IMR-90 (cell line): ENCODE measurements around the gene ARHGEF37. TPM values are rescaled to one million over a fixed set of nuclear protein-coding genes. Genes with fewer than 3 reads are reported as not detected.

ENCODE experiments used
- ATAC-seq: fragments of 200-7000 bp; cut with Tn5 transposase; 2 replicates; pipeline ENCODE4 v1.9.1; 2020; ENCODE audit warnings: low read depth, mild to moderate bottlenecking, moderate library complexity
- BruUV-seq: library from RNA; stranded (reverse); fragments of 400-500 nt; replicated peaks from 2 replicates; lab custom pipeline; 2021; lab: Mats Ljungman, UMichigan
- CTCF ChIA-PET: fragments of 300-600 bp; formaldehyde crosslinking; extraction: SDS; loops from one replicate; lab custom pipeline; 2021; ENCODE audit warnings: antibody characterized with exemption; lab: Yijun Ruan, JAX
- POLR2A ChIA-PET: fragments of 300-600 bp; sonication (Branson Sonifier 250); formaldehyde crosslinking; loops from one replicate; lab custom pipeline; 2022; ENCODE audit warnings: antibody characterized with exemption; ENCODE audit not compliant: unreplicated experiment; lab: Charles Lee
- DNase-seq: peaks from one replicate; pipeline ENCODE4 v3.0.0; 2013
- H2AFZ ChIP-seq: replicated peaks from 2 replicates; pipeline ENCODE3; 2013; ENCODE audit warnings: low read length, mild to moderate bottlenecking; ENCODE audit not compliant: poor library complexity
- H2AK5ac ChIP-seq: 2 replicates; pipeline ENCODE4 v1.6.1; 2013; ENCODE audit warnings: low read depth, low read length, inconsistent platforms
- H2AK9ac ChIP-seq: replicated peaks from 2 replicates; pipeline ENCODE3; 2013; ENCODE audit warnings: mild to moderate bottlenecking, low read depth, low read length, moderate library complexity; ENCODE audit not compliant: poor library complexity
- H2BK120ac ChIP-seq: 2 replicates; pipeline ENCODE4 v1.6.1; 2013; ENCODE audit warnings: low read depth, low read length, inconsistent platforms
- H2BK15ac ChIP-seq: 3 replicates; pipeline ENCODE4 v1.6.1; 2013; ENCODE audit warnings: low read depth, low read length, inconsistent platforms
- H2BK20ac ChIP-seq: 2 replicates; pipeline ENCODE4 v1.6.1; 2013; ENCODE audit warnings: low read depth, mild to moderate bottlenecking, inconsistent platforms, low read length, moderate library complexity
- H2BK5ac ChIP-seq: 2 replicates; pipeline ENCODE4 v1.6.1; 2013; ENCODE audit warnings: mild to moderate bottlenecking, low read depth, low read length, inconsistent platforms; ENCODE audit not compliant: poor library complexity, severe bottlenecking
- H3K14ac ChIP-seq: replicated peaks from 2 replicates; pipeline ENCODE4 v1.6.1; 2013; ENCODE audit warnings: low read depth, low read length, inconsistent platforms
- H3K18ac ChIP-seq: 2 replicates; pipeline ENCODE4 v1.6.1; 2013; ENCODE audit warnings: low read depth, low read length, control low read depth
- H3K23ac ChIP-seq: 2 replicates; pipeline ENCODE4 v1.6.1; 2013; ENCODE audit warnings: low read depth, low read length, inconsistent platforms
- H3K27ac ChIP-seq: 2 replicates; pipeline ENCODE4 v1.5.1; 2013; ENCODE audit warnings: mild to moderate bottlenecking, control low read depth, low read length; ENCODE audit not compliant: insufficient read depth
- H3K27me3 ChIP-seq: 2 replicates; pipeline ENCODE4 v1.6.1; 2013; ENCODE audit warnings: low read length; ENCODE audit not compliant: control insufficient read depth, insufficient read depth
- H3K36me3 ChIP-seq: 2 replicates; pipeline ENCODE4 v1.6.1; 2013; ENCODE audit warnings: low read length, mixed read lengths; ENCODE audit not compliant: control insufficient read depth, insufficient read depth
- H3K4ac ChIP-seq: 2 replicates; pipeline ENCODE4 v1.6.1; 2013; ENCODE audit warnings: low read depth, low read length, inconsistent platforms
- H3K4me1 ChIP-seq: 2 replicates; pipeline ENCODE4 v1.6.1; 2013; ENCODE audit warnings: low read length, mixed read lengths; ENCODE audit not compliant: control insufficient read depth, insufficient read depth
- H3K4me2 ChIP-seq: 2 replicates; pipeline ENCODE4 v1.6.1; 2013; ENCODE audit warnings: low read depth, mild to moderate bottlenecking, control low read depth, low read length, moderate library complexity
- H3K4me3 ChIP-seq: 2 replicates; pipeline ENCODE4 v1.5.1; 2013; ENCODE audit warnings: low read depth, mild to moderate bottlenecking, control low read depth, low read length, moderate library complexity; ENCODE audit not compliant: insufficient read depth
- H3K56ac ChIP-seq: 2 replicates; pipeline ENCODE4 v1.6.1; 2013; ENCODE audit warnings: low read length, inconsistent platforms; ENCODE audit not compliant: insufficient read depth; ENCODE audit errors: extremely low read depth
- H3K79me1 ChIP-seq, 2 experiments: 2 replicates each; pipeline ENCODE4 v1.6.1; 2013; ENCODE audit warnings: low read length in 2 of 2, inconsistent platforms in 1 of 2, low read depth in 1 of 2
- H3K9ac ChIP-seq: 2 replicates; pipeline ENCODE4 v1.6.1; 2013; ENCODE audit warnings: low read depth, low read length, control low read depth
- H3K9me1 ChIP-seq: 2 replicates; pipeline ENCODE4 v1.6.1; 2013; ENCODE audit warnings: low read length, inconsistent platforms; ENCODE audit not compliant: insufficient read depth
- H3K9me3 ChIP-seq: 2 replicates; pipeline ENCODE4 v1.6.1; 2013; ENCODE audit warnings: low read length; ENCODE audit not compliant: control insufficient read depth, insufficient read depth
- H4K20me1 ChIP-seq: 2 replicates; pipeline ENCODE4 v1.6.1; 2013; ENCODE audit warnings: low read length, inconsistent platforms; ENCODE audit not compliant: insufficient read depth
- H4K5ac ChIP-seq: 2 replicates; pipeline ENCODE4 v1.6.1; 2013; ENCODE audit warnings: mild to moderate bottlenecking, low read depth, low read length, control low read depth
- H4K8ac ChIP-seq, 2 experiments: 2 replicates each; pipeline ENCODE4 v1.6.1; 2013; ENCODE audit warnings: low read depth in 2 of 2, low read length in 2 of 2, control low read depth in 1 of 2, inconsistent platforms in 1 of 2
- H4K91ac ChIP-seq: 2 replicates; pipeline ENCODE4 v1.6.1; 2013; ENCODE audit warnings: low read depth, low read length, inconsistent platforms; ENCODE audit not compliant: insufficient read depth
- MXI1 ChIP-seq: IDR thresholded peaks from 2 replicates; pipeline ENCODE4 v1.6.1; 2012; ENCODE audit warnings: low read depth, mild to moderate bottlenecking, low read length, moderate library complexity, borderline replicate concordance
- POLR2A ChIP-seq: IDR thresholded peaks from 2 replicates; pipeline ENCODE4 v1.6.1; 2012; ENCODE audit warnings: mild to moderate bottlenecking, low read depth, low read length
- WGBS, 2 experiments: methylation state at CpG; one replicate each; pipeline versions ENCODE4 v1.1.5 to v1.1.7; 2013; ENCODE audit warnings: missing lambda C conversion rate in 2 of 2; ENCODE audit not compliant: insufficient read length in 1 of 2; ENCODE audit errors: extremely low coverage in 2 of 2; 5-methylcytosine and 5-hydroxymethylcytosine counted together
- dilution Hi-C: fragments of 300-500 bp; cut with HindIII; formaldehyde crosslinking; loops from one replicate; pipeline ENCODE4 v1.14.3; 2018; ENCODE audit warnings: low sequenced_read_pairs; ENCODE audit not compliant: unreplicated experiment
- in situ Hi-C: fragments of 300-500 bp; cut with MboI; formaldehyde crosslinking; loops from 3 replicates; pipeline ENCODE4 v1.14.3; 2019; ENCODE audit warnings: low sequenced_read_pairs, inconsistent platforms, mixed read lengths
- intact Hi-C: fragments of 100-400 bp; cut with micrococcal nuclease; formaldehyde crosslinking; loops from 2 replicates; pipeline ENCODE4 v1.10.0; 2022
- polyA plus RNA-seq, 3 experiments: library from polyadenylated mRNA; depleted of rRNA; stranded (reverse); fragments of >200 nt; gene quantifications; 2 replicates each; pipeline ENCODE4 v1.2.3, GENCODE V29; 2012; ENCODE audit warnings: low replicate concordance in 1 of 3
- total RNA-seq: library from RNA; depleted of rRNA; stranded (reverse); fragments of >200 nt; gene quantifications from 2 replicates; pipeline ENCODE4 v1.2.3, GENCODE V29; 2012

Gene ARHGEF37
- total and polyA plus RNA-seq, 2 of the 4 experiments (the other 2 are of a cell fraction): 0.39 to 0.54 TPM

DNA sequence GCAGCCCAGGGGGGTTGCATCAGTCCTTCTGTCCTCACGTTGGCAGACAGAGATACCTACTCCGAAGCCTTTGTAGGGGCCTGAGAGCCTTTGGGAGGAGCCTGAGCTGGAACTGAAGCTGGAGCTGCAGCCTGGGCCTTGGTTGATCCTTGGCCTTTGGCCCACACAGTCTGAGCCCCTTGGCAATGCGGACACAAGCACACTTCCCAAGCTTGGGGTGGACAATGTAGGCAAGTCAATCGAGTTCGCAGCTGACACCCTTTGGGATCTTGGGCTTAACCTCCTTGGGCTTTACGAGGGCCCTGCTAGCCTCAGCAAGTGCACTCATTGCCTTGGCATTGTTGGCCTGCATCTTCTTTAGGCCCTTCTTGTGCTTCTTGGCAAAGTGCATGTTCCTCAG lies 36.0 kb upstream of the ARHGEF37 start:
- H3K4ac ChIP-seq: no peak overlapping the region
- POLR2A ChIA-PET: interaction anchor here (1.0 kb wide), 1 partner anchor 18 kb away, joined by 3 read pairs; no protein-coding TSS in a partner anchor
- peaks cover 13% of the 10 kb centered on the region for H3K4me1 ChIP-seq
- intact Hi-C loops (no loop called here), in situ Hi-C loops (no loop called here), dilution Hi-C loops (no loop called here)
- ATAC-seq: no peak
- H2AK9ac ChIP-seq: no peak overlapping the region
- H2AFZ ChIP-seq: no peak overlapping the region
- H3K27me3 ChIP-seq: no peaks in the 10 kb centered on the region
- no peak overlapping the region for H3K56ac ChIP-seq
- no peak for DNase-seq
- H3K18ac ChIP-seq: no peak overlapping the region
- H3K4me3 ChIP-seq: no peak overlapping the region
- 0 out of 4 replicates have a peak, but pooled peaks cover 0 to 7% of the 10 kb centered on the region in 2 experiments for H3K79me1 ChIP-seq
- no peak overlapping the region for H3K9ac ChIP-seq
- no peak overlapping the region for H4K5ac ChIP-seq
- H2BK120ac ChIP-seq: no peak overlapping the region
- H3K14ac ChIP-seq: no peak overlapping the region
- no peaks in the 10 kb centered on the region for H3K9me3 ChIP-seq
- H3K36me3 ChIP-seq: peaks cover 55% of the 10 kb centered on the region
- WGBS, 2 experiments: 97% methylated on average over 3 of the region's 6 CpGs; no CpG with 5 or more reads in 1 of the 2 experiments
- no peak overlapping the region for H3K23ac ChIP-seq
- CTCF ChIA-PET: interaction anchor here (0.6 kb wide), 1 partner anchor 20 kb away, joined by 4 read pairs; no protein-coding TSS in a partner anchor
- H3K27ac ChIP-seq: no peak overlapping the region
- H2BK20ac ChIP-seq: no peak overlapping the region
- H2BK15ac ChIP-seq: no peak overlapping the region
- no peak overlapping the region for H4K91ac ChIP-seq
- H4K8ac ChIP-seq: no peak overlapping the region
- H2BK5ac ChIP-seq: no peak overlapping the region
- BruUV-seq: no TSS peak
- H2AK5ac ChIP-seq: no peak overlapping the region
- no peak overlapping the region for H3K4me2 ChIP-seq
- H4K20me1 ChIP-seq: peaks cover 90% of the 10 kb centered on the region
- H3K9me1 ChIP-seq: peaks cover 10% of the 10 kb centered on the region
- TF ChIP-seq MXI1 (no peak), POLR2A (peak; percentile 55; the same call in 1 of the 2 replicates)
